Adrenal gland (tissue), 12 donors: ENCODE results near the gene MAP3K12. TPM values are rescaled to one million over a fixed set of nuclear protein-coding genes. Genes with fewer than 3 reads are reported as not detected.

ENCODE experiments used
- DNase-seq, 7 donors: peaks; one replicate each; pipeline ENCODE4 v3.0.0-alpha.2; 2019 to 2020
- H3K27ac ChIP-seq, 5 donors: fragments of 200-600 bp; sonication (generic) in 4 of 5; 1 replicate in 3 of 5; 2 replicates in 2 of 5; pipeline versions ENCODE4 v1.5.1 to v1.8.0; 2016 to 2020; ENCODE audit warnings: mild to moderate bottlenecking in 1 of 5
- H3K27me3 ChIP-seq: fragments of 200-600 bp; 2 replicates; pipeline ENCODE4 v1.8.0; 2021
- H3K36me3 ChIP-seq, 2 donors: fragments of 200-600 bp; replicated peaks in 1 of 2; 1 replicate in 1 of 2; 2 replicates in 1 of 2; pipeline versions ENCODE4 v1.5.1 to v1.8.0; 2018 to 2022
- H3K4me1 ChIP-seq, 2 donors: fragments of 200-600 bp; replicated peaks in 1 of 2; 1 replicate in 1 of 2; 2 replicates in 1 of 2; pipeline versions ENCODE4 v1.5.1 to v1.8.0; 2018 to 2021
- H3K4me3 ChIP-seq, 4 donors: fragments of 200-600 bp; sonication (generic) in 3 of 4; one replicate each; pipeline ENCODE4 v1.5.1; 2016 to 2018
- H3K9me3 ChIP-seq, 3 donors: fragments of 200-600 bp; sonication (generic) in 1 of 3; replicated peaks in 1 of 3; 1 replicate in 2 of 3; 2 replicates in 1 of 3; pipeline versions ENCODE4 v1.5.1 to v1.8.0; 2016 to 2021
- CTCF ChIP-seq, 6 experiments: fragments of 450-650 bp in 4 of 6; fragments of 200-600 bp in 2 of 6; sonication (generic) in 1 of 6; IDR thresholded peaks; 1 replicate in 5 of 6; 2 replicates in 1 of 6; pipeline versions ENCODE4 v1.5.1 to v1.8.0; 2016 to 2021; ENCODE audit warnings: antibody characterized with exemption in 6 of 6, mild to moderate bottlenecking in 2 of 6, moderate library complexity in 1 of 6
- POLR2A ChIP-seq, 2 donors: fragments of 450-650 bp; IDR thresholded peaks; one replicate each; pipeline ENCODE4 v1.6.1; 2017; ENCODE audit warnings: antibody characterized with exemption in 2 of 2, mild to moderate bottlenecking in 2 of 2, moderate library complexity in 1 of 2
- WGBS, 4 donors: extraction: QIAGEN DNeasy Blood & Tissue Kit in 2 of 4; methylation state at CpG; one replicate each; pipeline versions ENCODE4 v1.1.5 to v1.1.7; 2013 to 2017; 5-methylcytosine and 5-hydroxymethylcytosine counted together
- intact Hi-C, 2 donors: fragments of 100-400 bp; cut with DNase I; formaldehyde crosslinking; loops; one replicate each; pipeline versions ENCODE4 v1.14.1 to v1.15.0; 2022 to 2023
- polyA plus RNA-seq, 3 donors: library from polyadenylated mRNA; stranded (reverse); fragments of 200-250 nt in 2 of 3; fragments of 350-450 nt in 1 of 3; fragmentation: Illumina TruSeq in 1 of 3; extraction: RNeasy Lipid Tissue Mini Kit (QIAGEN cat#74804) in 1 of 3; gene quantifications; one replicate each; pipeline ENCODE4 v1.2.3, GENCODE V29; 2013 to 2014
- total RNA-seq, 9 donors: library from RNA; depleted of rRNA in 4 of 9; stranded (reverse); fragments of >200 nt in 4 of 9; fragments of 120-200 nt in 1 of 9; fragmentation: NEBNext Ultra II Directional in 1 of 9; extraction: Animal tissue kit (Norgen Biotek cat#: 25700) in 1 of 9; gene quantifications; one replicate each; pipeline versions ENCODE4 v1.1.0 to v1.2.4, GENCODE V29; 2013 to 2023
- donor health status: healthy with polysubstance abuse.
- donor health status: Bipolar disorder and iron deficiency.
- donor health status: DM: yes; HTN: yes; CAD: no.
- donor health status: DM: no; HTN: no; CAD: no.
- donor health status: DM: no; HTN: no; CAD: no.
- donor health status: DM: yes; HTN: yes; CAD: no.

The MAP3K12 gene
- total and polyA plus RNA-seq, 12 donors, result 6.9 to 85.1 (median 16.9) TPM

DNA sequence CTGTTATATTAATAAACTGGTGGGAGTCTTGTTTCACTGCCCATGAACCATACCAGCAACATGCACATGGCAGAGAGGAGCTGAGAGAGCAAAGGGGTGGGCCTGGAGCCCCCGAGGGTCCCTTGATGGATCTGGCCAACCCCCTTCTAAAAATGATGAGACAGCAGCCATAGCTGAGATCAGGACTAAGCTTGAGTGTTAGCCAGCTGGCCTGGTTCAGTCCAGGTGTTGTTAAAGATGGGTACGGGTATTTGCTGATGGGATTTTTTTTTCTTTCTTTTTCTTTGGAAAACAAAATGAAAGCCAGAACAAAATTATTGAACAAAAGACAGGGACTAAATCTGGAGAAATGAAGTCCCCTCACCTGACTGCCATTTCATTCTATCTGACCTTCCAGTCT lies 31.4 kb downstream of the MAP3K12 start:
- Histone ChIP-seq H3K36me3 (peaks cover 0 to 100% of the 10 kb centered on the region in 2 donors), H3K4me3 (no peak overlapping the region), H3K9me3 (no peaks in the 10 kb centered on the region), H3K4me1 (peaks cover 9 to 33% of the 10 kb centered on the region in 2 donors), H3K27me3 (no peaks in the 10 kb centered on the region), H3K27ac (peak overlapping the region in 1 of 5 donors; percentile 35)
- TF ChIP-seq CTCF (IDR thresholded peaks at IDR 0.05), result no peak
- TF ChIP-seq POLR2A (IDR thresholded peaks at IDR 0.05), result no peak
- intact Hi-C loops, result no loop called here
- DNase-seq, result no peak
- WGBS, 4 donors, result 61 to 79% (median 72%) methylated on average over 2 of the region's 2 CpGs

DNA sequence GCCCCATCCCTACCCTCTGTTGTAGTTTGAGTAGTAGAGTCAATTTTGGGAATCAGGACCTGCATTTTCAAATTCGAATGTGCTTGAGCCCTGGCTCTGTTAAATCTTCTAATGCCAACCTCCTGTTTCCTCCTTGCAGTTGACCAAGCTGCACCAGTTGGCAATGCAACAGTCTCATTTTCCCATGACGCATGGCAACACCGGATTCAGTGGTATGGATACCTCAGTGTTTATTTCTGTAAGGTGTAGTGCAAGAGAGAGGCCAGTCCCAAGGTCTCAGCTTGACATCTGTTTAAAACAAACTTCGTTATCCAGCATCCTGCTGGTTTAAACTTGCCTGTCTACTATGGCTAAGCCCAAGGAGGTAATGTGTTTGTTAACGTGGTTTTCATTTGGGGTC lies 32.2 kb downstream of the MAP3K12 start:
- intact Hi-C loops, result no loop called here
- no peak for DNase-seq
- Histone ChIP-seq H3K27ac (no peak overlapping the region), H3K4me3 (no peak overlapping the region), H3K9me3 (no peaks in the 10 kb centered on the region), H3K4me1 (peaks cover 6 to 32% of the 10 kb centered on the region in 2 donors), H3K36me3 (peaks cover 0 to 100% of the 10 kb centered on the region in 2 donors), H3K27me3 (no peaks in the 10 kb centered on the region)
- WGBS, 4 donors, result 50 to 63% (median 55%) methylated on average over 5 of the region's 5 CpGs
- TF ChIP-seq CTCF (IDR thresholded peaks at IDR 0.05) (no peak), POLR2A (IDR thresholded peaks at IDR 0.05) (no peak)

DNA sequence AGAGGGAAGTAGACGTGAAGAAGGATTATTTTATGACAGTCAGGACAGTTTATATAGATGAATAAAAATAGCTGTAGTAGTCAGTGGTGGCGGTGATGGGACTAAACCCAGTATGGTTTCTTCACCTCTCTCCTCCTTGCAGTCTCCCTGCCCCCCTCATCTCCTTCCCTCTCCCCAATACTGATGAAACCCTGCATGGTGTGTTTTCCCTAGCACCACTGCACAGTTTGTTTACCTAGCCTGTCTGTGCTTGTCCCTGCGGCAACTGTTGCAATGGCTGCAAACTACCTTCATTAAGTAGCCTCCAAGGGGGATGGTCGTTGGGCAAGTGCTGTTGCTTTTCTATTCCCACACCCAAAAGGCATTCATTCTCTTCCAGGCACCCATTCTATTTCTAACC lies 32.6 kb downstream of the MAP3K12 start:
- H3K27ac ChIP-seq, result no peak overlapping the region
- intact Hi-C loops, result no loop called here
- H3K36me3 ChIP-seq, result peaks cover 0 to 100% of the 10 kb centered on the region in 2 donors
- no peak for DNase-seq
- no peaks in the 10 kb centered on the region for H3K9me3 ChIP-seq
- no peak overlapping the region for H3K4me3 ChIP-seq
- no peaks in the 10 kb centered on the region for H3K27me3 ChIP-seq
- peaks cover 10 to 34% of the 10 kb centered on the region in 2 donors for H3K4me1 ChIP-seq
- 69 to 75% (median 75%) methylated on average over 4 of the region's 4 CpGs for whole genome bisulfite sequencing, 4 donors
- no peak for TF ChIP-seq CTCF (IDR thresholded peaks at IDR 0.05)
- TF ChIP-seq POLR2A (IDR thresholded peaks at IDR 0.05), result no peak

GRCh38 chr12:53465679-53466078 lies 33.6 kb downstream of the MAP3K12 start:
- 30 to 40% (median 37%) methylated on average over 2 of the region's 2 CpGs for whole genome bisulfite sequencing, 4 donors
- intact Hi-C loops, result no loop called here
- Histone ChIP-seq H3K36me3 (peaks cover 0 to 100% of the 10 kb centered on the region in 2 donors), H3K27ac (peak overlapping the region in 2 of 5 donors; percentile 28 to 60), H3K27me3 (no peaks in the 10 kb centered on the region), H3K4me3 (no peak overlapping the region), H3K9me3 (no peaks in the 10 kb centered on the region), H3K4me1 (peaks cover 20 to 44% of the 10 kb centered on the region in 2 donors)
- TF ChIP-seq POLR2A (IDR thresholded peaks at IDR 0.05) (no peak), CTCF (IDR thresholded peaks at IDR 0.05) (peak in 1 of 6 experiments; percentile 16)
- DNase-seq, result no peak
